Activated CD8-positive, alpha-beta memory T cell treated with anti-CD3 and anti-CD28 coated beads, Interleukin-2, amount 10 ng/mL, durations not matched to agents 7 days and 5 days (primary cell): ENCODE data around the gene IRF2BPL. TPM values are rescaled to one million over a fixed set of nuclear protein-coding genes. Genes with fewer than 3 reads are reported as not detected.
"Not testable (repeated sequence)": the region's sequence is repeated elsewhere in the genome, so short reads cannot be mapped to it uniquely, and the experiment has no call there.

Experiments used
- ATAC-seq: fragments of 150-1000 bp; cut with Tn5 transposase; one replicate; pipeline ENCODE4 v1.10.0; 2021; ENCODE audit warnings: moderate library complexity
- CTCF ChIA-PET: fragments of 350-600 bp; sonication (Branson Sonifier 250); formaldehyde crosslinking; loops from one replicate; lab custom pipeline; 2021; ENCODE audit warnings: antibody characterized with exemption; lab: Charles Lee
- DNase-seq: peaks from one replicate; pipeline ENCODE4 v3.0.0-alpha.2; 2020
- H3K27ac Mint-ChIP-seq: one replicate; pipeline ENCODE4 v1.8.0; 2021; ENCODE audit warnings: mild to moderate bottlenecking, mixed read lengths
- H3K27me3 Mint-ChIP-seq: one replicate; pipeline ENCODE4 v1.8.0; 2021; ENCODE audit warnings: mixed read lengths
- H3K36me3 Mint-ChIP-seq: one replicate; pipeline ENCODE4 v1.8.0; 2021; ENCODE audit warnings: mild to moderate bottlenecking, mixed read lengths
- H3K4me1 Mint-ChIP-seq: one replicate; pipeline ENCODE4 v1.8.0; 2021; ENCODE audit warnings: mixed read lengths
- H3K4me3 Mint-ChIP-seq: one replicate; pipeline ENCODE4 v1.8.0; 2021; ENCODE audit warnings: mild to moderate bottlenecking, moderate library complexity, mixed read lengths
- H3K9me3 Mint-ChIP-seq: one replicate; pipeline ENCODE4 v1.8.0; 2022; ENCODE audit warnings: low read depth, mixed read lengths
- total RNA-seq, 2 experiments: library from RNA; stranded (reverse); gene quantifications; one replicate each; pipeline ENCODE4 v1.2.3, GENCODE V29; 2021

IRF2BPL gene
- total RNA-seq, 2 experiments from 2014 or later = 19.7 to 24.9 TPM

DNA sequence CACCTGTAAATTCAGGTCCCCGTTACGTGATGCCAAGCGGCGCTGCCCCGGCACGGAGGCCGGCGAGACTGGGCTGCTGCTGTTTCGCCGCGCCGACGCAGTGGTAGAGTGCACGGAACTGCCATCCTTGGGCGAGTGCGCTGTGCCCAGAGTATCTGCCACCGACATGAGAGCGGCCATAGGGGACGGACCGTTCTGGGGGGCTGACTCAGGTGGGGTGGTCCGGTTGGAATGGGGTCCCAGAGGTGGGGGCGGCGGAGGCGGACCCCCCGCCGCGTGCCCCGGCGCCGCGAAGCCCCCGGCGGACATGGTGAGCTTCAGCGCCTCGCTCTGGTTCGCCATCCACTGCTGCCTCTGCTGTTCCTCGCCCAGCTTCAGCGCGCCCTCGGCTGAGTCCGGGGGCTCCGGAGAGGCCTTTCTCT lies 2.8 kb downstream of the IRF2BPL start:
- peak overlapping the region; percentile 46 for H3K4me3 Mint-ChIP-seq
- H3K9me3 Mint-ChIP-seq = no peaks in the 10 kb centered on the region
- H3K36me3 Mint-ChIP-seq = peaks cover 22% of the 10 kb centered on the region
- DNase-seq = no peak
- no peak overlapping the region for H3K27ac Mint-ChIP-seq
- no peaks in the 10 kb centered on the region for H3K27me3 Mint-ChIP-seq
- ATAC-seq = no peak
- CTCF ChIA-PET = interaction anchor here (1.7 to 5.8 kb wide), 4 partner anchors 44 to 114 kb away, joined by 6 to 57 read pairs (median 10); no protein-coding TSS in a partner anchor
- H3K4me1 Mint-ChIP-seq = peaks cover 60% of the 10 kb centered on the region

DNA sequence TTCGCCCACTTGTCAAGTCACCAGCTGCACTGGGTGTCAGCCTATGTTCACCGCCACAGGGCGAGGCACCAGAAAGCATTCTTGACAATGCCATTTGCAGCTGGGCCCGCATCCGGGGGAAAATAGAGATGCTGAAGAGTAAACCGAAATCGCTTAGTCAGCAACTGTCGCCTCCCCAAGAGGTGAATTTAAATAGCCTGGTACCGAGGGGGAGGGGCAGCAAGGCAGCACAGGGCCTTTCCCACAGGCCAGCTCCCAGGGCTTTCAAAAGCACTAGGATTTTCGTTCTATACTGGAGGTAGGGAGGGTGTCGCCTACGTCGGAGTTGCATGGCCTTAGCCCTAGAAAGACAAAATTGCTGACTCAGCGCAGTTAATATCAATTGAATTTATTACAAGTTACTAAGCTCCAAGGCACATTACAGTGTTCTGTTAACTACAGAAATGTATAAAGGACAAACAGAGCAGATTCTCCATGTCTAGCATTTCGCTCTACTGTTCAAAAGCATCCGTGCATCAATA lies 4.3 kb downstream of the IRF2BPL start:
- Mint-ChIP-seq H3K27me3 (no peaks in the 10 kb centered on the region), H3K4me1 (peaks cover 54% of the 10 kb centered on the region), H3K27ac (peak overlapping the region; percentile 70), H3K36me3 (peaks cover 22% of the 10 kb centered on the region), H3K9me3 (no peaks in the 10 kb centered on the region), H3K4me3 (peak overlapping the region; percentile 62)
- CTCF ChIA-PET = interaction anchor here (0.7 to 3.0 kb wide), 14 partner anchors 10 to 111 kb away, joined by 3 to 11 read pairs (median 4); partner anchors contain the start of gene CIPC
- no peak for ATAC-seq
- DNase-seq = peak; percentile 73

DNA sequence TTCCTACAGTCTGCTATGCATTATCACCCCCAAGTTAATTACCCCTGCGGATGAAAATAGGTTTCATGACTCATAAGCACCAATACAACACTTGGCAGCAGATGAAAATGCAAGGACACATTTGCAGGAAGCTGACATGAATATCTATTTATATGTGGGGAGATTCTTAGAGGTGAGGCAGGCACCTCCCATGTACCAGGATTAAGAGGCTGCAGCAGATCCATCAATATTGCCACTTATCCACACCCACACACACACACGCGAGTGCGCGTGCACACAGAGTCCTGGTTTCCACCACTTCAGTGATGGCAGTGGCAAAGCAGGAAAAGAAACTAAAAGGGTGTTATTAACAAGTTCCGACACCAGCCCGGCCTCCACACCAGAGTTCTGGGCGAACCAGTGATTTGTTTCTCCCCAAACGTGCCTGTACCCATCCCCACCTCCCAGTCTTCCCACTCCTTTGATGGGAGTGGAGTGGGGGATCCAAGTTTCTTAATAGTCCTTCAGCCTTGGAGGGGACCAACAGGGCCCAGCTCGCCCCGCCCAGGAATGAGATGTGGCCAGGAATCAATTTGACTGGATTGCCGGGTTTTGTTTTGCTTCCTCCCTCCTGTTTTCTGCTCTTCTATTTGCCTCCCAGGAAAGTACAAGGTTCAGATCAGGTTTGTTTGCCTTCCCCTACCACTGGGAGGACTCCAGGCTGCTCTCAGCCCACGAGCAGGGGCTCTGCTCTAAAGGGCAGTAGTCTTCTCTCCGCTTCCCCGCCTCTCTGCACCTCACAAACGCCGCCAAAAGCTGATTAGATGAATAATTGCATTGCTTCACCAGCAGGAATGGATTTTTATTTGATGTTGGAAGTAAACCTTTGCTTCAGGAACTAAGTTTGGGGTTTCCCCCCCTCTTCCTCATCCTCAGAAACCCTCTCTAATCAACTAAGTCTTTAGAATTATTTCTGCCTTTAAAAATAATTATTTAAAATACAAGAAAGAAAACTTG lies 5.2 kb downstream of the IRF2BPL start:
- H3K9me3 Mint-ChIP-seq = no peaks in the 10 kb centered on the region
- H3K27ac Mint-ChIP-seq = peak overlapping the region; percentile 54
- peaks cover 47% of the 10 kb centered on the region for H3K4me1 Mint-ChIP-seq
- CTCF ChIA-PET = interaction anchor here (0.8 to 3.0 kb wide), 13 partner anchors 9 to 110 kb away, joined by 3 to 11 read pairs (median 5); partner anchors contain the start of gene CIPC
- H3K27me3 Mint-ChIP-seq = no peaks in the 10 kb centered on the region
- peak overlapping the region; percentile 15 for H3K4me3 Mint-ChIP-seq
- ATAC-seq = no peak
- peaks cover 20% of the 10 kb centered on the region for H3K36me3 Mint-ChIP-seq
- no peak for DNase-seq

DNA sequence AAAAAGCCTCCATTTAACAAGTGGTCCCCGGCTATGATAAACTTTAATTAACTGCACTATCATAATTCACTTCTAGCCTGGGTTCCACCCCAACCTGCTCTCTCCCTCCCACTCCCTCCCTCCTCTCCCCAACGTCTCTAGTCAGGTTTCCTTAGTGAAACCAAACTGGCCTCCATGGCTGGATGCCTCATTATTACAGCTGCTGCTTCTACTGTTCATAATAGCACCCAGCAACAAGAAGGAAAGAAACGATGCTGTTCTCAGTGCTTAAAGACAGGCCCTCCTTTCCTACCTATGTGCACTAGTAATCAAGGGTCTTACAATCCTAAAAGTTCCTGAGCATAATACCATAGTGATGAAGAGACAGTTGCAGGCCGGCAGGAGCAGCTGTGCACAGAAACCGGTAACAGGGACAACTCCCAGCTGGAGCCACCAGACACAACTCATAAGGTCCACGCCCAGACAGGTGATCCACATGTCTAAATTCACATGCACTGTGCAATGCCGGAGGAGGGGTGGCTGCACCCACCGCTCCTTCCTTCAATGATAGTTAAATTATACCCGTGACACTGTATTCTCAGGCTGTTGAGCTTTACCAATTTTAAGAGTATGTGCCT lies 6.2 kb downstream of the IRF2BPL start:
- peak overlapping the region; percentile 54 for H3K27ac Mint-ChIP-seq
- peaks cover 47% of the 10 kb centered on the region for H3K4me1 Mint-ChIP-seq
- H3K27me3 Mint-ChIP-seq = no peaks in the 10 kb centered on the region
- CTCF ChIA-PET = interaction anchor here (0.9 to 3.0 kb wide), 7 partner anchors 8 to 154 kb away, joined by 3 to 11 read pairs (median 5); no protein-coding TSS in a partner anchor
- ATAC-seq (peak; percentile 21), DNase-seq (no peak)
- peaks cover 20% of the 10 kb centered on the region for H3K36me3 Mint-ChIP-seq
- peak overlapping the region; percentile 11 for H3K4me3 Mint-ChIP-seq
- no peaks in the 10 kb centered on the region for H3K9me3 Mint-ChIP-seq

DNA sequence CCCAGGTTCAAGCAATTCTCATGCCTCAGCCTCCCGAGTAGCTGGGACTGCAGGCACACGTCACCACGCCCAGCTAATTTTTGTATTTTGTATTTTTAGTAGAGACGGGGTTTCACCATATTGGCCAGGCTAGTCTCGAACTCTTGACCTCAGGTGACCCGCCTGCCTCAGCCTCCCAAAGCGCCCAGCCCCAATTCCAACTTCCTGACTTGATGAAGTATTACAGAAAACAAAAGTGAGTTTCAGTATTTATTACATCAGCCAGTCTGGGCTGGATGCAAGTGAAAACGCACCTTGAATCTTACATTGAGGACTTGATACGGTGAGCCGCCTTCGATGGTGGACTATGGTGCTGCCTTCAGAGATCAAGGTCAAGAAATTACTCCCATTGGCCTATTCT lies 7.1 kb downstream of the IRF2BPL start:
- H3K4me3 Mint-ChIP-seq, H3K27me3 Mint-ChIP-seq, ATAC-seq, H3K27ac Mint-ChIP-seq, H3K9me3 Mint-ChIP-seq, DNase-seq: not testable (repeated sequence)
- CTCF ChIA-PET = interaction anchor here (1.1 to 1.2 kb wide), 2 partner anchors 7 to 153 kb away, joined by 3 to 4 read pairs; no protein-coding TSS in a partner anchor
- Mint-ChIP-seq H3K36me3 (peaks cover 18% of the 10 kb centered on the region), H3K4me1 (peaks cover 44% of the 10 kb centered on the region)

DNA sequence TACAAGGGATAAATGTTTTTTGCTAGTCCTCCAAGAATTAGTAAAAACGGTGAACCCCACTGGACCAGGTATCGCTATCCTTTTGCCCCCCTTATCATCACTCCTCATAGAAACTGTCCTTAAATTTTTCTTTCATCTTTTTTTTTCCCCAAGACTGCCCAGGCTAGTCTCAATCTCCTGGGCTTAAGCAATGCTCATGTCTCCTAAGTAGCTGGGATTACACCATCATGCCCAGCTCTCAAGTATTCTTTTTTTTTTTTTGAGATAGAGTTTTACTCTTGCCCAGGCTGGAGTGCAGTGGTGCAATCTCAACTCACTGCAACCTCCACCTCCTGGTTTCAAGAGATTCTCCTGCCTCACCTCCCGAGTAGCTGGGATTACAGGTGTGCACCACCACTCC lies 9.7 kb downstream of the IRF2BPL start:
- CTCF ChIA-PET = interaction anchor here (0.7 kb wide), 1 partner anchor 45 kb away, joined by 4 read pairs; no protein-coding TSS in a partner anchor
- no peaks in the 10 kb centered on the region for H3K27me3 Mint-ChIP-seq
- no peak overlapping the region for H3K27ac Mint-ChIP-seq
- no peak for DNase-seq
- no peak overlapping the region for H3K4me3 Mint-ChIP-seq
- no peaks in the 10 kb centered on the region for H3K9me3 Mint-ChIP-seq
- peaks cover 25% of the 10 kb centered on the region for H3K4me1 Mint-ChIP-seq
- H3K36me3 Mint-ChIP-seq = no peaks in the 10 kb centered on the region
- ATAC-seq = no peak

DNA sequence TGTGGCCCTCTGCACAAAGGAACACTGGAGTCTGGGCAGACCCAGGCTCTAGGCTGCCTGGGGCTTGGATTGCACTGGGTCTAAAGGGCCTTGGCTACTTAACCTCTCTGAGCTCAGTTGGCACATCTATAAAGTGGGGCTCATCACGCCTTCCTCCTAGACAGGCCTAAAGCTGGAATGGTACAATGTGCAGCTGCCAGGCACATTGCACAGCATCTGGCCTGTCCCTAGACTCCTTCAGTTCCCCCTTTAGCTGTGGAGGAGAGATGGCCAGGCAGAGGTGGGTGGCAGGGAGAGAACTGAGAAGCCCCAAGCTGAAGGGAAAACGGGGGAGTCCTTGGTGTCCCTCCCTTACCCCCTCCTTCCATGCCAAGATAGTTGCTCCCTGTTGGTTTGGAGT lies 10.8 kb downstream of the IRF2BPL start:
- H3K4me3 Mint-ChIP-seq = no peak overlapping the region
- H3K9me3 Mint-ChIP-seq = no peaks in the 10 kb centered on the region
- ATAC-seq (no peak), DNase-seq (no peak)
- no peaks in the 10 kb centered on the region for H3K27me3 Mint-ChIP-seq
- CTCF ChIA-PET = interaction anchor here (1.1 to 1.2 kb wide), 2 partner anchors 56 to 104 kb away, joined by 3 to 5 read pairs; no protein-coding TSS in a partner anchor
- peaks cover 14% of the 10 kb centered on the region for H3K4me1 Mint-ChIP-seq
- no peak overlapping the region for H3K27ac Mint-ChIP-seq
- H3K36me3 Mint-ChIP-seq = no peaks in the 10 kb centered on the region

DNA sequence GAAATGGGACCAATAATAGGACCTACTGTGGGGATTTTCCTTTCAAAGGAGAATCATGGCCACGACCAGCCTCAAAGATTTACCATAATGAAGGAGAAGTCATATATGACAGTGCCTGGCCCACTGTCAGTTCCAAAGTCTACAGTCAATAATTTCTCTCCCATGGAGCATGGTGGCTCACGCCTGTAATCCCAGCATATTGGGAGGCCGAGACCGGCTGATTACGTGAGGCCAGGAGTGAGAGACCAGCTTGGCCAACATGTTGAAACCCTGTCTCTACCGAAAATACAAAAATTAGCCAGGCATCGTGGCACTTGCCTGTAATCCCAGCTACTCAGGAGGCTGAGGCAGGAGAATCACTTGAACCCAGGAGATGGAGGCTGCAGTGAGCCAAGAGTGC lies 13.8 kb downstream of the IRF2BPL start:
- CTCF ChIA-PET = interaction anchor here (1.0 kb wide), 1 partner anchor 9 kb away, joined by 3 read pairs; no protein-coding TSS in a partner anchor

DNA sequence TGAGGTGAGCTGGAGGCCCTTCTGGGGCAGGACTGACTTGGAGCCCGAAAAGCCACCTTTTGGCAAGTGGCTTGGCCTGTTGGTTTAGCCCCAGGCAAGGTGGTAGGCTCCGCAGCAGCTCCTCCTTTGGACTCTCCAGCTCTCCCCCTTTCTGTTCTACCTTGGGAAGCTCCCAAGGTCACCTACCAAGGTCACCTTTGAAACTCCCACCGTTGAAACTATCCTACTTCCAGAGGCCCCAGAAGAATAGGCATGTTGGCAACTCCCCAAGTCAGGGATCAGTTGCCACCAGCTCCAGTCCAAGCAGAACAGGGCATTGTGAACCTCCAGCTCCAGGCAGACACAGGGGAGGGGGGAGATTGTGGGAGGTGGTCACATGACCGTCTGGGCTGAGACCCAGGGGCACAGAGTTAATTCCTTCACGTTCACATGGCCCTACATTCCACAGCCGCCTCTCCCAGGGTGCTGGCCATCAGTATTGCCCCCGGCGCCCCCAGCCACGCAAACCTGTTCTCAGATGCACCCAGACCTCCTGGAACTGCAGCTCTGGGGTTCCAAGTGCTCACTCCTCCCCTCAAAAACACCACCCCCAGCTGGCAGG lies 14.4 kb downstream of the IRF2BPL start:
- no peaks in the 10 kb centered on the region for H3K4me1 Mint-ChIP-seq

More for the DNA sequence above, 13.8 kb downstream of the IRF2BPL start:
- Mint-ChIP-seq H3K27ac (no peak overlapping the region), H3K36me3 (no peaks in the 10 kb centered on the region), H3K9me3 (no peaks in the 10 kb centered on the region), H3K27me3 (no peaks in the 10 kb centered on the region), H3K4me3 (no peak overlapping the region), H3K4me1 (no peaks in the 10 kb centered on the region)
- ATAC-seq = no peak
- DNase-seq = no peak

DNA sequence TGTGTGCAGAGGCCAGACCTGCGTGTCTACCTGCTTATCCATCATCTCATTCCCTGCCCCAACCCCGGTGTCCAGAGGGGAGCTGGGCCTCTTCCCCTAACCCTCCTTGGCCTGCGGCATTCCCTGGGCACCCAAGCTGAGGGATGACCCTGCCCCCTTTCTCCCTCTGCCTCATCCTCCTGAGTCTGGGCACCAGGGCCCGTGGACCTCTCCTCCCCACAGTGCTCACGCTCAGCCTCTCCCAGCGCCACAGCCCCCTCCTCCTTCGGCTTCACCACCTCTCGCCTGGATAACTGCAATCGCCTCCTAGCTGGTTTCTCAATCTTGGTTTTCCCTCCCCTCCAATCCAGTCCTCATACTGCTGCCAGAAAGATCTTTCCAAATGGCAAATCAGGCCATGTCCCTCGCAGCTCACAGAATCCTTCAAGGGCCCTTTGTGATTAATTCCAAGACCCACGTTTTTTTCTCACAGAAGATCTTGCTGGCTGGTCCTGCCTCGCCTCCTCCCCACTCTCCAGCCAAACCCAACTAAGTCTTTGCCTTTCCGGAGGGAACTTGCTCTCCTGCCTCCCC lies 16.2 kb downstream of the IRF2BPL start:
- Mint-ChIP-seq H3K4me3 (no peak overlapping the region), H3K4me1 (no peaks in the 10 kb centered on the region), H3K27me3 (no peaks in the 10 kb centered on the region), H3K36me3 (no peaks in the 10 kb centered on the region), H3K27ac (no peak overlapping the region), H3K9me3 (no peaks in the 10 kb centered on the region)
- ATAC-seq (no peak), DNase-seq (no peak)
- CTCF ChIA-PET = no interaction called here

More for the DNA sequence above, 14.4 kb downstream of the IRF2BPL start:
- H3K4me3 Mint-ChIP-seq = no peak overlapping the region
- H3K36me3 Mint-ChIP-seq = no peaks in the 10 kb centered on the region
- no peaks in the 10 kb centered on the region for H3K9me3 Mint-ChIP-seq
- no peak for ATAC-seq
- no peak overlapping the region for H3K27ac Mint-ChIP-seq
- DNase-seq = no peak
- H3K27me3 Mint-ChIP-seq = no peaks in the 10 kb centered on the region
- CTCF ChIA-PET = interaction anchor here (0.8 to 1.0 kb wide), 2 partner anchors 8 to 10 kb away, joined by 3 read pairs; no protein-coding TSS in a partner anchor

DNA sequence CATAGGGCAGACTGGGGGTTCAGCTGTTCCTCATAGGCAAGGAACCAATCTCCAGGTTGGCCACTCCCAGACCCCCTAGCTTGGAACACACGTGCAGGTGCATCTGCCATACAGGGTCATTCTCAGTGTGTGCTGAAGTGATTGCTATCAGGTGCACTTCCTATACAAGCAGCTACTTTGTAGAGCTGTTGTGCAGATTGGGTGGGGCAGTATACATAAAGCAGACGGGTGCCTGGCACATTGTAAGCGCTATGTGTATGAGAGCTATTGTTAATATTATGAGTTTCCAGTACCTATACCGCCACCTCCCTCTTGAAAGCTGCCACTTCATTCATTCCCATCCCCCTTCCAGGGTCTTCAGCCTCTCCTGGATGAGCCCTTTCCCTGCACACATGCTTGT lies 17.3 kb downstream of the IRF2BPL start:
- no peaks in the 10 kb centered on the region for H3K27me3 Mint-ChIP-seq

DNA sequence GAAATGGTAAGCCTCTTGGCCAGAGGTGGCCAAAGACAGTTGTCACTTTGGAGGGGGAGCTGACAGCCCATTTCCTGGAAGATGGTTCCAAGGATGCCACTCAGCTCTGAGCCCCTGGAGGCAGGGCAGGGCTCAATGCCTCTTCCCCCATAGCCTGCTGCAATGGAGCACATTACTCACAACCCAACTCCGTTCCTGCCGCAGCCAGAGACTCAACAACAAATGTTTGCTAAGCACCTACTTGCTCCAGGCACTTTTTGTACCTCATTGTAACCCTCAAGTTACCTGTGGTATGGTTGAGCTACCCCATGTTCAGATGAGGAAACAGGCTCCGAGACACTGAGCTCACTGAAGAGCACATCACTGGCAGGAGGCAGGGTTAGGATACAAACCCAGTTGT lies 19.5 kb downstream of the IRF2BPL start:
- ATAC-seq = no peak
- CTCF ChIA-PET = interaction anchor here (0.6 to 1.3 kb wide), 4 partner anchors 16 to 109 kb away, joined by 3 to 5 read pairs (median 3); no protein-coding TSS in a partner anchor
- Mint-ChIP-seq H3K27me3 (no peaks in the 10 kb centered on the region), H3K9me3 (no peaks in the 10 kb centered on the region), H3K4me3 (no peak overlapping the region), H3K36me3 (no peaks in the 10 kb centered on the region), H3K4me1 (peaks cover 2% of the 10 kb centered on the region), H3K27ac (no peak overlapping the region)
- DNase-seq = no peak

More for the DNA sequence above, 17.3 kb downstream of the IRF2BPL start:
- no peak for DNase-seq
- no peak for ATAC-seq
- CTCF ChIA-PET = interaction anchor here (1.1 to 1.2 kb wide), 2 partner anchors 98 to 135 kb away, joined by 3 to 5 read pairs; no protein-coding TSS in a partner anchor
- Mint-ChIP-seq H3K4me3 (no peak overlapping the region), H3K27ac (no peak overlapping the region), H3K4me1 (no peaks in the 10 kb centered on the region), H3K9me3 (no peaks in the 10 kb centered on the region), H3K36me3 (no peaks in the 10 kb centered on the region)
